Endometrial microvascular endothelial cells (primary cell): Measurements from ENCODE around the gene SEC14L1. TPM values are rescaled to one million over a fixed set of nuclear protein-coding genes. Genes with fewer than 3 reads are reported as not detected.
"Not testable (repeated sequence)": the region's sequence is repeated elsewhere in the genome, so short reads cannot be mapped to it uniquely, and the experiment has no call there.

ENCODE experiments used
- in situ Hi-C: cut with HindIII; loops from 2 replicates; pipeline ENCODE4 v1.10.0; 2017; ENCODE audit warnings: low sequenced_read_pairs, low pct_unique_long_range_greater_than_20kb; ENCODE audit errors: inconsistent ontology term
- total RNA-seq: library from RNA; depleted of rRNA; stranded (reverse); fragments of >200 nt; gene quantifications from one replicate; pipeline ENCODE4 v1.2.3, GENCODE V29; 2015; ENCODE audit errors: inconsistent ontology term

Gene SEC14L1
- total RNA-seq, 1 donor from 2014 or later, result 314 TPM

- in situ Hi-C loops, result no loop called here
These were observed 4.4 kb upstream of the SEC14L1 start for GRCh38 chr17:77136420-77136767.

DNA sequence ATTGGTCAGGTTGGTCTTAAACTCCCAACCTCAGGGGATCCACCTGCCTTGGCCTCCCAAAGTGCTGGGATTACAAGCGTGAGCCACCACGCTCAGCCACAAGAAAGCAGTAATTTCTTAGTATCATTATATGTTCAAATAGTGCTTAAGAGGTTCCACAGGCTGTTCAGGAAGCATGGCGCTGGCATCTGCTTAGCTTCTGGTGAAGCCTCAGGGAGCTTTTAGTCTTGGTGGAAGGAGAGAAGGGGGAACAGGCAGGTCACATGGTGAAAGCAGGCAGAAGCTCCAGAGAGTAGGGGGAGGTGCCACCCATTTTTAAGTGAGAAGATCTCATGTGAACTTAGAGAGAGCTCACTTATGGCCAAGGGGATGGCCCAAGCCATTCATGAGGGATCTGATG lies 3.7 kb upstream of the SEC14L1 start:
- in situ Hi-C loops, result no loop called here

DNA sequence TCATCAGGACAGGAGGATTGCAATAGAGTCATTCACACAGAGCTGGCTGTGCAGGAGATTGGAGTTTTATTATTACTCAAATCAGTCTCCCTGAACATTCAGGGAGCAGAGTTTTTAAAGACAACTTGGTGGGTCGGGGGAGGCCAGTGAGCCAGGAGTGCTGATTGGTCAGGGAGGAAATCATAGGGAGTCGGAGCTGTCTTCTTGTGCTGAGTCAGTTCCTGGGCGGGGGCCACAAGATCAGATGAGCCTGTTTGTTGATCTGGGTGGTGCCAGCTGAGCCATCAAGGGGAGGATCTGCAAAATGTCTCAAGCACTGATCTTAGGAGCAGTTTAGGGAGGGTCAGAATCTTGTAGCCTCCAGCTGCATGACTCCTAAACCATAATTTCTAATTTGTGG lies 2.9 kb upstream of the SEC14L1 start:
- in situ Hi-C loops, result not testable (repeated sequence)

DNA sequence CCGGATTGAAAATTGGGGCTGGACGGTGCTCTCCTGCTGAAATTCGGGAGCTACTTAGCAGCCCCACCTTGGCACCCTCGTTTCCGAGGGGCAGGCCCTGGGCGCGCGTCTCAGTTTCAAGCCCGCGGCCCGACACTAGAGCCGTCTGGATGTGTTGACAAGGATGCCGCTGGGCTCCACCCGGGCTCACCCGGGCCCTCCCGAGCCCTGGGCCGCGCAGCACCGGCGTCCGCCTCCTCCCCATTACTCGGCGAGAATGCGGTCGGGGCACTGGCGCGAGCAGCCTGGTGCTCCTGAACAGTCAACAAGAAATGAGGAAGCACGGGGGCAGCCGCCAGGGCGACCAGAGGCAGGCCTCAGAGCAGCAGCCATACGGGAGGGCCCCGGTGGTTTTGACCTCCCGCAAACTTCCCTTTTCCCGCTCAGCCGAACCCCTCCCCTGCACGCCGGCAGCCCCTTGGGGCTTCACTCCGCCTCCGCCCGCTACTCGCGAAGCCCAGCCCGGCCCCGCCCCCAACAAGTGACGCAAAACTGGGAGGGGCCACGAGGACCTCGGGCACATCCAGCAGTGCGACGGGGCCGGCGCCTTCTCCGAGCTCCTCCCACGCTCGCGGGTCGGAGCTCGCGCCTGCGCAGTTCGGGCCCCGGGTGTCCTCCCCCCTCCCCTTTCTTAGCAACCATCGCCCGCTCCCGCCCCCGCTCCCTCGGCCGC lies 447 bp upstream of the SEC14L1 start:
- in situ Hi-C loops, result no loop called here

DNA sequence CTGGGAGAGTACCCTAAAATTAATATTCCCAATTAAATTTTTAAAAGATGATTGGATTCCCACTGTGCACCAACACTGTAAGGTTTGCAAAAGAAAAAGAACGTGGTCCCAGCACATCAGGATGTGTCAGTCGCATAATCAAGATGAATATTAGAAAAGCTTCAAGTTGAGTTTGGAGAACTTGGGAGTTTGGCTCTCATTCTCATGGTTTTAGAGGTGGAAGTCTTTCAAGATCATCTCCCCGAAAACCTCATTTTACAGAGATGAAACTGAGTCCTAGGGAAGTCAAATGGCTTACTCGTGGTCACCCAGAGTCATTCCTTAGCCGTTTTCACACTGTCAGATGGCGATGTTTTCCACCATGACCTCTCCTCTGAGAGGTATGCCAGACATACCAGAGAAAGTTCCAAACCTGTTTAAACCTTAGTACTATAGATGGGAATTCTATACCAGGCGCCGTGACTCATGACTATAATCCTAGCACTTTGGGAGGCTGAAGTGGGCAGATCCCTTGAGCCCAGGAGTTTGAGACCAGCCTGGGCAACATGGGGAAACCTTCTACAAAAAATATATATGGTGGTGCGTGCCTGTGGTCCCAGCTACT lies 1.2 kb downstream of the SEC14L1 start:
- in situ Hi-C loops, result no loop called here

GRCh38 chr17:77142689-77143088 lies 1.9 kb downstream of the SEC14L1 start:
- in situ Hi-C loops, result no loop called here

DNA sequence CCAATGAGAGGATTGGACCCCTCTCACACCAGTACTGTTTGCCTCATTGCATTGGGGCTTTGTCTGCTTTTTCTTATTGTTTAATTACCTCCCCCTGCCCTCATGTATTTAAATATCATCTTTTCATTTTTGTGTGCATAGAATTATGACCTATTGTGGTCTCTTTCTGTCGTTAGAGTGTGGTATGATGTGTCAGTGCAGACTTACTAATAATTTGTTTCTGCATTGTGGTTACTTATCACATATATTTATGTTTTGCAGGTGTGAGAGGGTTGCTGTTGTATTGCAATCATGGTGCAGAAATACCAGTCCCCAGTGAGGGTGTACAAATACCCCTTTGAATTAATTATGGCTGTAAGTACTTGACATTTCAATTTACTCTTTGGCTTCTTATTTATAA lies 2.5 kb downstream of the SEC14L1 start:
- in situ Hi-C loops, result no loop called here

GRCh38 chr17:77144227-77144626 lies 3.5 kb downstream of the SEC14L1 start:
- in situ Hi-C loops, result no loop called here

GRCh38 chr17:77145224-77145611 lies 4.4 kb downstream of the SEC14L1 start:
- in situ Hi-C loops, result no loop called here

GRCh38 chr17:77145612-77146245 lies 5.0 kb downstream of the SEC14L1 start:
- in situ Hi-C loops, result no loop called here

DNA sequence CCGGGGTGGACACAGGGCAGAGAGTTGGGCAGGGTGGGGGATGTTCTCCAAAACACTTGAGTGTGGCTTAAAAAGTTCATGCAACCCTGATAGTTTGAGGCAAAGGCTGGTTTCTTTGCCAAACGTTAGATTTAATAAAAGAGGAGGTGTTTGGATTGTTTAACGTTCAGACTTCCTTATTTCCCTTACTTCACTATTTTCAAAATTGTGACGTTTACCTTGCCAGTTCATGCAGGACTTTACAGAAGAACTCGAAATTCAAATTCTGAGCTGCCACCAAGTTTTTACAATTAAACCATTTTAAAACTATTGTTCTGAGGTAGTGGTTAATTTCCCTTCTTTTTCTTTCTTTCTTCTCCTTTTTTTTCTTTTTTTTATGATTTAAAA lies 5.5 kb downstream of the SEC14L1 start:
- in situ Hi-C loops, result no loop called here

DNA sequence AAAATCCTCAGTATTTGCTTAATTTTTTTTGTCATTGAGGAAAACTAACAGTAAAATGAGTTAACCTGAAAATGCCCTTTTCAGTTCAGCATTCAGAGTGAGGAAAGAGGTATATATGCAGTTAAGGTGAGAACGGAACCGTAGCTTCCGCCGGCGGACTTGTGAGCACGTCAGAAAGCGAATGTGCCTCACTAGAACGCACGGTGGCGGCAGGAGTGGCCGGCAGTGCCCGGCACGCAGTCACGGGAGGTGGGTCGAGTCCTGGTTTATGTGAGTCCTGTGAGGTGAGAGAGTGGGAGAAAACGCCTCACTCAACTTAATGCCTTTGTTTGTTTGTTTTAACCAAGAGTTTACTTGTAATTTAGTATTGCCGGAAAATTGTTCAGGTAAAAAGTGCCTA lies 6.1 kb downstream of the SEC14L1 start:
- in situ Hi-C loops, result no loop called here

- in situ Hi-C loops, result no loop called here
These were observed 6.6 kb downstream of the SEC14L1 start for GRCh38 chr17:77147357-77147801.

DNA sequence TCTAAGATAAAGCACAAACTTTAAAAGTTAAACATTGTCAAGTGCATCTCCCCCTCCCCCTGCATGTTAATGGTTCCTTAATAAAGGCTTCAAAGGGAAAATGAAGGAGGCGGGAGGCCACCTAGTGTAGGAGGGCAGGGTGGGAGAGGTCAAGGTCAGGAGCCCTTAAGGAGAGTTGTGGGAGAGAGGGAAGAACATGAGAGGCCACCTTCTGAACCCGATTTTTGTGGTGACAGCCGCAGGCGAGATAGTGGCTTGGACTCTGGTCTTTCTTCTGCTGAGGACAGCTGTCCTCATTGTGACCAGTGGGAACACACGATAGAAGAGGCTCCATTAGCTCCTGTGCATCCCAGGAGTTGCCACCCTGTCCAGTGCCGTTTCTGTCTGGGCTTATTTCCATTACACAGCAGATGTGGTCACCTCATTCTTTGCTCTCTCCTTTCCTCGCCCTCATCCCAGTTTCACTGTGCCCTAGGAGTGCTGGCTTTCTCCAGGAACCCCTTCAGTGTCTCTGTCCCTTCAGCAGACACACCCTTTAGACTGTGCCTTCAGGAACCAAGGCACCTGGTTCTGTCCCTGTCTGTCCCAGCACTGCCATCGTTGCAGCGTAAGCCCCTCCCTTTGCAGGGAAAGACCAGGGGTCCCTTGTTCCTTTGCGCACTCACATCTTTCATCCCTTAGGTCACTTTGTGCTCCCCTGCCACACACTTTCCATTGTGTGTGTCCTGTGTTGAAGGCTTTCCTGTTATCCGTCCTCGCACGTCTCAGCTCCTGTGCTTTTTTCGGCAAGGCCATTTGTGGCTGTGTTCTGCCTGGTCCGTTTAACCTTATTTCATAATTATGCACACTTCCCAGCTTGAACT lies 7.5 kb downstream of the SEC14L1 start:
- in situ Hi-C loops, result no loop called here

DNA sequence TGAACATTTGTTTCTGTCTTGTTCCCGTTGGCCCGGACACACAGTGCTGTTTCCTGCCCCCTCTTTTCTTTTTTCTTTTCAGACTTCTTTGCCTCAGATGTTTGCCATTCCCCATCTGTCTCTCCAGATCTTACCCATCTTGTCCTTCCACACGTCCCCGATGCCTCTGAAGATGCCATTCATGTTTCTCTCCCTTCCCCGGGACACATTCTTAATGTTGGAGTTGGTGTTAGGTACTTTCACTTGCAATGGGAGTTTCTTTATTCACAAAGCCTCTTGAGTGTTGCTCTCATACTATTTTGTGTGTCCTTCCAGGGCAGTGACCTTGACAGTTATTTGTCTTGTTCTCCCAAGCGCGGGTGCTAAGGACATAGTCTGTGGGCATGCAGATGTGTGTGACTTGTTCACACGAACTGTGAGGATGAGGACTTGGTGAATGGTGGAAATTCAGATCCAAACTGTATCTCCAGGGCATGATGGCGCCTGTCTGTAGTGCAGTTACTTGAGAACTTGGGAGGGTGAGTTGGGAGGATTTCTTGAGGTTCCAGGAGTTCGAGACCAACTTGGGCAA lies 8.3 kb downstream of the SEC14L1 start:
- in situ Hi-C loops, result no loop called here

GRCh38 chr17:77150196-77150595 lies 9.4 kb downstream of the SEC14L1 start:
- in situ Hi-C loops, result no loop called here

GRCh38 chr17:77151186-77151585 lies 10.4 kb downstream of the SEC14L1 start:
- in situ Hi-C loops, result no loop called here

GRCh38 chr17:77152056-77152455 lies 11.3 kb downstream of the SEC14L1 start:
- in situ Hi-C loops, result not testable (repeated sequence)

DNA sequence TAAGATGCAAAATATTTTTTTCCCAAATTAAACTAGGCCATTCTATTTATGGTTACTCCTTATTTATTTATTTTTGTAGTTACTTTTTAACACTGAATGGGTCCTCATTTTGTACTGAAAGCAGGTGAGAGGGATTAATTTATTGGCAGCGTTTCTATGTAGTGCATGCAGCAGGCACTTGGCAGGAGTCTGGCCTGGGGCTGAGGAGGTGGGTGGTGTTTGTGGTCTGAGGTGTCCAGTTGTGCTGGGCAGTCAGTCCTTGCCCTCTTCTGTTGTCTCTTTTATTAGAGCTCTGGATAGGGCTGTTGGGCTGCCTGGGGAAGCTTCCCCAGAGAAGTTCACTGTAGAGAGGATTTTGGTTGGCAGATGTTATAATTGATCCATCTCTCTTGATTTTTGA lies 12.7 kb downstream of the SEC14L1 start:
- in situ Hi-C loops, result no loop called here
